ENCODE measurements around the gene PRR11. TPM values are rescaled to one million over a fixed set of nuclear protein-coding genes. Genes with fewer than 3 reads are reported as not detected.

PRR11 gene
- 24.7 and 27.2 TPM in 2 replicates for polyA plus RNA-seq (2011; rRNA removed)
- 11.0 and 15.2 TPM in 2 replicates for polyA minus RNA-seq (2011; rRNA and poly(A)+ RNA removed)

GRCh38 chr17:59155439-59156177, at the start of gene PRR11:
Gene PRR11, plus strand, starts transcription at chr17:59155746. Its CDS starts 14,007 bp downstream, at chr17:59169753.
- Histone ChIP-seq H3K4me3 (ENCODE audit: low read depth, low read length) (peak within 1 kb of the TSS; percentile 60), H3K36me3 (ENCODE audit: control insufficient read depth, insufficient read depth, low read length) (no peaks in the 10 kb centered on the region), H3K27me3 (ENCODE audit: control insufficient read depth, insufficient read depth, low read length) (no peaks in the 10 kb centered on the region)
- TF ChIP-seq, protein P1, sequence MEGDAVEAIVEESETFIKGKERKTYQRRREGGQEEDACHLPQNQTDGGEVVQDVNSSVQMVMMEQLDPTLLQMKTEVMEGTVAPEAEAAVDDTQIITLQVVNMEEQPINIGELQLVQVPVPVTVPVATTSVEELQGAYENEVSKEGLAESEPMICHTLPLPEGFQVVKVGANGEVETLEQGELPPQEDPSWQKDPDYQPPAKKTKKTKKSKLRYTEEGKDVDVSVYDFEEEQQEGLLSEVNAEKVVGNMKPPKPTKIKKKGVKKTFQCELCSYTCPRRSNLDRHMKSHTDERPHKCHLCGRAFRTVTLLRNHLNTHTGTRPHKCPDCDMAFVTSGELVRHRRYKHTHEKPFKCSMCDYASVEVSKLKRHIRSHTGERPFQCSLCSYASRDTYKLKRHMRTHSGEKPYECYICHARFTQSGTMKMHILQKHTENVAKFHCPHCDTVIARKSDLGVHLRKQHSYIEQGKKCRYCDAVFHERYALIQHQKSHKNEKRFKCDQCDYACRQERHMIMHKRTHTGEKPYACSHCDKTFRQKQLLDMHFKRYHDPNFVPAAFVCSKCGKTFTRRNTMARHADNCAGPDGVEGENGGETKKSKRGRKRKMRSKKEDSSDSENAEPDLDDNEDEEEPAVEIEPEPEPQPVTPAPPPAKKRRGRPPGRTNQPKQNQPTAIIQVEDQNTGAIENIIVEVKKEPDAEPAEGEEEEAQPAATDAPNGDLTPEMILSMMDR (IDR thresholded peaks at IDR 0.05; ENCODE audit: insufficient read depth, low read depth, low read length) = no peak
- ChIA-PET CTCF (no interaction called here), POLR2A (interaction anchor here (0.5 to 1.2 kb wide), 5 partner anchors 9 to 737 kb away, joined by 3 to 4 read pairs (median 4); no protein-coding TSS in a partner anchor)
- DNase-seq (ENCODE audit: low read depth) = peak; percentile 100

DNA sequence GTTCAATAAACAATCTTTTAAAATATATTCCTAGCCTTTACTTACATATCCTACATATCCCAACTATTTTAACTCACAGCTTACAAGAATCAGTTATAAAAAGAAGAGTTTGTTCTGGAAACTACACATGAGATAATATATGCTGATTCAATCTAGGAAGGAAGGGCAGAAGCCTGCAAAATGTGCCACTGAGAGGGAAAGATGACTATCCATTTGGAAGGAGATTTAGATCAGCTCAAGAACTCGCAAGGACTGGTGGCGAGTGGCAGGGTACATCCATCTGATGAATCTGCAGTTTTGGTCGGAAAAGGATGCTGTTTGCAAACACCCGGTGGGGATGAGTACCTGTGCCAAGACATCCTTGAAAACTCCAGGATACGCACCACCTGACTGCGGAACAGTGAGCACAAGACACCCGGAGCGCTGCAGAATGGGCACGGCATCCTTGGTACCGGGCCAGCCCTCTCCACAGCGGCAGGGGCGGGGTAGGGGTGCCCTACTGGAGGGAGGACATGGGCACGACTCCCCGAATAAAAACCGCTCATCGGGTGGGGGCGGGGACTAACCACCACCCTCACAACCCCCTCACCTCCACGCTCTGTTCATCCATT, 49.6 kb upstream of the PRR11 start:
- no peak for DNase-seq (ENCODE audit: low read depth)
- Histone ChIP-seq H3K36me3 (ENCODE audit: control insufficient read depth, insufficient read depth, low read length) (no peaks in the 10 kb centered on the region), H3K27me3 (ENCODE audit: control insufficient read depth, insufficient read depth, low read length) (no peaks in the 10 kb centered on the region), H3K4me3 (ENCODE audit: low read depth, low read length) (peak overlapping the region; percentile 79)
- ChIA-PET POLR2A (no interaction called here), CTCF (no interaction called here)
- TF ChIP-seq, protein P1 (IDR thresholded peaks at IDR 0.05; ENCODE audit: insufficient read depth, low read depth, low read length) = no peak

DNA sequence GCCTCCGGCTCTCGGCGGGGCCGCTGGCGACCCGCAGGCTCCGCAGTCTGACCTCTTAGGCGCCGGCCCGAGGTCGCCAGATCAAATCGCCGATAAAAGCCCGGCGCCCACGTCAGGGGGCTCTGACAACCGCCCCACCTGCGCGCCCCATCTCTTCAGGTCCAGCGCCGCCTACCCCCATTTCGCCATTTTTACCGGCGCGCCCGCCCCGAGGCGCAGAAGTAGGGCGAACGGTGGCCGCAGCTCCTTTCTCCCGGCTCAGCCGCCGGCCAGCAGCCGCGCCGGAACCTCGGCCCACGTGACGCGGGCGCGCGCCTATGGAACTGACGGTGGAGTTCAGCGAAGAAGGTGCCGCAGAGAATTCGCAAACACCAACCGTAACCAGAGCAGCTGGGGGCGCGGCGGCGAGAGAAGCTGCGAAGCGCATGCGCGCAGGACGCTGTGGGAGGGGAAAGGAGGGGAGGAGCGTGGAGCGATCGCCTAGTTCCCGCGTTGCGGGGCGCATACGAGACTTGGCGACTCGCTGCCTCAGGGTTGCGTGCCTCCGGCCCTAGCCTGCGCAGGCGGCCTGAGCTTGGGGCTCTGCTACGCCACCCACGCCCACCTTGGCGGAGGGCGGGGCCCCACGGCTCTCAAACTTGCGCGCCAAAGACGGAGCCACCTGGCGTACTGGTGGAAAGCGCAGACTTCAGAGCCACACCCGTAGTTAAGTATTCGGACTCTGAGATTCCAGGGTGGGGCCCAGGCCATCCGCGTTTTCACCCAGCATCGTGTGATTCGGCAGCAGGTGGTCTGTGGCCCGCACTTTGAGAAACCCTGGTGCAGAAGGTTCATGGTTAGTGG, 48.9 kb upstream of the PRR11 start, which contains the start of gene TRIM37:
TSS of gene TRIM37 (minus strand) at position 418 of the 843 bp plus-strand sequence. CDS start 419 bp downstream, outside the sequence.
- TF ChIP-seq, protein P1 (IDR thresholded peaks at IDR 0.05; ENCODE audit: insufficient read depth, low read depth, low read length) = 0 out of 2 replicates have a peak, but pooled peaks have one; percentile 25
- H3K4me3 ChIP-seq (ENCODE audit: low read depth, low read length) = peak within 1 kb of the TSS; percentile 79
- no peaks in the 10 kb centered on the region for H3K36me3 ChIP-seq (ENCODE audit: control insufficient read depth, insufficient read depth, low read length)
- no peaks in the 10 kb centered on the region for H3K27me3 ChIP-seq (ENCODE audit: control insufficient read depth, insufficient read depth, low read length)
- POLR2A ChIA-PET = no interaction called here
- peak; percentile 93 for DNase-seq (ENCODE audit: low read depth)
- CTCF ChIA-PET = no interaction called here

- ChIA-PET CTCF (no interaction called here), POLR2A (no interaction called here)
- Histone ChIP-seq H3K36me3 (ENCODE audit: control insufficient read depth, insufficient read depth, low read length) (no peaks in the 10 kb centered on the region), H3K27me3 (ENCODE audit: control insufficient read depth, insufficient read depth, low read length) (no peaks in the 10 kb centered on the region), H3K4me3 (ENCODE audit: low read depth, low read length) (peak overlapping the region; percentile 79)
- TF ChIP-seq, protein P1 (IDR thresholded peaks at IDR 0.05; ENCODE audit: insufficient read depth, low read depth, low read length) = no peak
- no peak for DNase-seq (ENCODE audit: low read depth)
Measured at GRCh38 chr17:59107306-59107670, 48.3 kb upstream of the PRR11 start.

Data from BJ (cell line).